ENCODE measurements around the gene ACR. TPM values are rescaled to one million over a fixed set of nuclear protein-coding genes. Genes with fewer than 3 reads are reported as not detected.
A peak's percentile ranks its signal among the peaks of the same experiment; 100 is the strongest.

ACR gene
- total and polyA plus RNA-seq, 3 donors from 2014 or later = 49.5 to 181 (median 88.7) TPM

GRCh38 chr22:50733521-50734342 is 4.3 kb upstream of the ACR start:
- Histone ChIP-seq H3K27ac (no peak overlapping the region), H3K36me3 (ENCODE audit: low read depth, missing control alignments) (no peaks in the 10 kb centered on the region), H3K27me3 (no peaks in the 10 kb centered on the region), H3K4me1 (peaks cover 8% of the 10 kb centered on the region), H3K9me3 (no peaks in the 10 kb centered on the region), H3K4me3 (no peak overlapping the region)
- whole genome bisulfite sequencing, 2 donors = 55 to 61% methylated on average over 22 of the region's 22 CpGs
- peak; percentile 14 for DNase-seq
- intact Hi-C loops (cut with DNase I; ENCODE audit: low total_unique reads) = no loop called here
- TF ChIP-seq CTCF (IDR thresholded peaks at IDR 0.05) (no peak), POLR2A (IDR thresholded peaks at IDR 0.05) (no peak)

DNA sequence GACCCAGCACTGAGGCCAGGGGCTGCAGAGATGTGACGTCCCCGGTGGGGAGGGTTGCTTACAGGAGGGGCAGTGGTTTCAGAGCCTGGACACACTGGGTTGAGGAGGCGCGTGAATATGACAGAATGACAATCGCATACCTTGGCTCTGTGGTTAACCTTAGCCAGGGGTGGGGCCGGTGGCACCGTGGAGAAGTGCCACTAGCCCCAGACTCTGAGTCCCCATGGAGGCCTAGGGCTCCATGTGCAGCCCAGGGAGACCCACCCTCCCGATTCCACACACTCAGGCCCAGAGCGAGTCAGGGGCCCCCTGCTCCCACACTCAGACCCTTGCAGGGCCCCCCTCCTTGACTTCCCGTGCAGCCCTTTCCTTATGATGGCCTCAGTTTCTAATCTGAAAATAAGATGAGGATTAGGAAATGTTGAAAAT is 3.6 kb upstream of the ACR start:
- Histone ChIP-seq H3K9me3 (no peaks in the 10 kb centered on the region), H3K4me3 (no peak overlapping the region), H3K4me1 (peaks cover 8% of the 10 kb centered on the region), H3K36me3 (ENCODE audit: low read depth, missing control alignments) (no peaks in the 10 kb centered on the region), H3K27ac (no peak overlapping the region), H3K27me3 (no peaks in the 10 kb centered on the region)
- intact Hi-C loops (cut with DNase I; ENCODE audit: low total_unique reads) = no loop called here
- 83 to 90% methylated on average over 10 of the region's 10 CpGs for WGBS, 2 donors
- no peak for DNase-seq
- TF ChIP-seq CTCF (IDR thresholded peaks at IDR 0.05) (no peak), POLR2A (IDR thresholded peaks at IDR 0.05) (no peak)

DNA sequence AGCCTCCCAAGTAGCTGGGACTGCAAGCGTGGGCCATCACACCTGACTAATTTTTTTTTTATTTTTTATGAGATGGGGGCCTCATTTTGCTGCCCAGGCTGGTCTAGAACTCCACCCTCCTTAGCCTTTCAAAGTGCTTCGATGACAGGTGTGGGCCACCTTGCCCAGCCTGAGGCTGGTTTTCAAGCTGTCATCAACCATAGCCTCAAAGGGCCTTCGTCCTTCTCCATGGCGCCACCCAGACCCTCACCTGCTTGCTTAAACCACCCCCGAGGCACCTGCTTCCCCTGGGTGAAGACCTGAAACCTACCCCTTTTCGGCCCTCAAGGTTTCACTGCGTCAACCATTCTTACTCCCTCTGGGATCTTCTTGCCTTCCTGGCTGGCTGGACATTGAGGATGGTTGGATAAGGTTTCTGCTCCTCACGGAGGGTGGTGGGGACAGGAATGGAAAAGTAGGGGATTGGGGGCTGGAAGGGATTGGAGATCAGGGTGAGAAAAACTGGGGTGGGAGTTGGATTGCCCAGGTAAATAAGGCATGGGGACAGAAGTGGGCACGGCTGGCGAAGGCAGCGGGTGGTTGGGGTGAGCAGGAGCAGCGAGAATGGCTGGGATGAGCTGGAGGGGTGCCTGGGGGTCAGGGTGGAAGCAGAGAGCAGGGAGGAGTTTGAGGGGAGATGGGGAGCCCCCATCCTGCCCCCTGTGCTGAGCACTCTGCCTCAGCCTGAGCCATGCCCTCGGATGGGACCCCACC is 2.8 kb upstream of the ACR start:
- Histone ChIP-seq H3K4me1 (peaks cover 8% of the 10 kb centered on the region), H3K27ac (no peak overlapping the region), H3K4me3 (no peak overlapping the region), H3K9me3 (no peaks in the 10 kb centered on the region), H3K36me3 (ENCODE audit: low read depth, missing control alignments) (no peaks in the 10 kb centered on the region), H3K27me3 (no peaks in the 10 kb centered on the region)
- DNase-seq = no peak
- TF ChIP-seq POLR2A (IDR thresholded peaks at IDR 0.05) (no peak), CTCF (IDR thresholded peaks at IDR 0.05) (no peak)
- 92 to 95% methylated on average over 13 of the region's 13 CpGs for WGBS, 2 donors
- intact Hi-C loops (cut with DNase I; ENCODE audit: low total_unique reads) = no loop called here

GRCh38 chr22:50735739-50736030 is 2.3 kb upstream of the ACR start:
- TF ChIP-seq CTCF (IDR thresholded peaks at IDR 0.05) = no peak
- no peak for TF ChIP-seq POLR2A (IDR thresholded peaks at IDR 0.05)
- peaks cover 8% of the 10 kb centered on the region for H3K4me1 ChIP-seq
- H3K9me3 ChIP-seq = no peaks in the 10 kb centered on the region
- no peaks in the 10 kb centered on the region for H3K27me3 ChIP-seq
- H3K36me3 ChIP-seq (ENCODE audit: low read depth, missing control alignments) = no peaks in the 10 kb centered on the region
- no peak overlapping the region for H3K27ac ChIP-seq
- no peak overlapping the region for H3K4me3 ChIP-seq
- 83 to 86% methylated on average over 6 of the region's 6 CpGs for WGBS, 2 donors
- intact Hi-C loops (cut with DNase I; ENCODE audit: low total_unique reads) = no loop called here
- DNase-seq = no peak

Data from testis (tissue), 3 donors.